DOHH2 (cell line): ENCODE measurements around the gene HOXB8.

Experiments used
- H3F3A ChIP-seq: fragments of 200-600 bp; sonication (generic), shearing (Covaris generic); 2 replicates; pipeline ENCODE4 v1.6.0; 2016; ENCODE audit warnings: antibody characterized with exemption, mild to moderate bottlenecking; ENCODE audit not compliant: control insufficient read depth, insufficient read depth
- H3K27ac ChIP-seq: fragments of 200-600 bp; sonication (generic); 2 replicates; pipeline ENCODE4 v1.5.1; 2014; ENCODE audit warnings: low read depth, mild to moderate bottlenecking, low read length, moderate library complexity
- H3K27me3 ChIP-seq: fragments of 200-600 bp; sonication (generic); 2 replicates; pipeline ENCODE4 v1.6.1; 2014; ENCODE audit warnings: mild to moderate bottlenecking, low read length, mixed read lengths; ENCODE audit not compliant: control insufficient read depth
- H3K36me3 ChIP-seq: fragments of 200-600 bp; sonication (generic); 2 replicates; pipeline ENCODE4 v1.6.1; 2014; ENCODE audit warnings: mild to moderate bottlenecking, low read length, moderate library complexity, mixed read lengths; ENCODE audit not compliant: control insufficient read depth
- H3K4me1 ChIP-seq: fragments of 200-600 bp; sonication (generic); 2 replicates; pipeline ENCODE4 v1.6.1; 2014; ENCODE audit warnings: mild to moderate bottlenecking, low read length, mixed read lengths; ENCODE audit not compliant: control insufficient read depth
- H3K4me2 ChIP-seq: fragments of 200-600 bp; sonication (generic); 2 replicates; pipeline ENCODE4 v1.6.0; 2014; ENCODE audit warnings: mild to moderate bottlenecking, low read length, moderate library complexity
- H3K4me3 ChIP-seq: fragments of 200-600 bp; sonication (generic); 2 replicates; pipeline ENCODE4 v1.5.1; 2014; ENCODE audit warnings: mild to moderate bottlenecking, low read length, mixed read lengths
- H3K79me2 ChIP-seq: fragments of 200-600 bp; sonication (generic); 2 replicates; pipeline ENCODE4 v1.6.1; 2014; ENCODE audit warnings: mild to moderate bottlenecking, low read length, mixed read lengths; ENCODE audit not compliant: control insufficient read depth
- H3K9me2 ChIP-seq: fragments of 200-600 bp; sonication (generic); replicated peaks from 2 replicates; pipeline ENCODE4 v1.6.1; 2014; ENCODE audit warnings: mild to moderate bottlenecking, low read length, mixed read lengths; ENCODE audit not compliant: control insufficient read depth
- H3K9me3 ChIP-seq: fragments of 200-600 bp; sonication (generic); 2 replicates; pipeline ENCODE4 v1.6.1; 2014; ENCODE audit warnings: antibody characterized with exemption, low read length, mixed read lengths; ENCODE audit not compliant: control insufficient read depth, insufficient read depth
- H4K20me1 ChIP-seq: fragments of 200-600 bp; sonication (generic); 2 replicates; pipeline ENCODE4 v1.6.0; 2014; ENCODE audit warnings: low read depth, mild to moderate bottlenecking, antibody characterized with exemption, low read length, moderate library complexity; ENCODE audit not compliant: control insufficient read depth, insufficient read depth
- EZH2phosphoT487 ChIP-seq: fragments of 200-600 bp; sonication (generic); IDR thresholded peaks from 2 replicates; pipeline ENCODE4 v1.6.1; 2017; ENCODE audit warnings: borderline replicate concordance, mild to moderate bottlenecking, antibody characterized with exemption, low read length, moderate library complexity, mixed read lengths
- TF ChIP-seq, protein P1 (sequence below): fragments of 200-600 bp; sonication (generic); IDR thresholded peaks from one replicate; pipeline ENCODE4 v1.5.1; 2014; ENCODE audit warnings: antibody characterized with exemption, mild to moderate bottlenecking, low read depth, low read length; ENCODE audit not compliant: poor library complexity, severe bottlenecking

The HOXB8 gene

DNA sequence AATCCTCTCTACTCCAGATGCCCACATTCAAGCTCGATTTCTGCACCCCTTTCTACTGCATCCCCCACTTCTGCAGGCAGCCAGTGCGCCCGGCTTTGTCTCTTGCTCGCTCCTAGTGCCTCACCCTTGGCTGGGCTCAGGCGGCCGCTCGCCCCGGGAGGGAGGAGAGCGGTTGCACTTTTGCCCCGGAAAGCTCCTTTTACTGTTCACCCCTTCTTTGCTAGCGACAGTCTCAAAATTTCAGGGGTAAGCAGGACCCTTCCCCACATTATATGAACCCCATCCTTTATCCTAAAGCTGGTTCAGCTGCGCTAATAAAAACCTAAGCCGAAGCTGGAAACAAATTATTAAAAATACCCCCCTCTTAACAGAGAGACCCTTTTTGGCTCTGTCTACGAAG is 22.5 kb downstream of the HOXB8 start:
- Histone ChIP-seq H3K4me3 (no peak overlapping the region), H3K27ac (no peak overlapping the region), H3K9me3 (no peaks in the 10 kb centered on the region), H3K36me3 (no peaks in the 10 kb centered on the region), H3F3A (no peaks in the 10 kb centered on the region), H3K27me3 (peaks cover 73% of the 10 kb centered on the region), H4K20me1 (peaks cover 3% of the 10 kb centered on the region; the same call in 1 of the 2 replicates), H3K4me1 (peaks cover 3% of the 10 kb centered on the region; the same call in 1 of the 2 replicates), H3K4me2 (no peak overlapping the region), H3K9me2 (no peaks in the 10 kb centered on the region), H3K79me2 (no peaks in the 10 kb centered on the region)
- no peak for TF ChIP-seq EZH2phosphoT487
- TF ChIP-seq, protein P1, sequence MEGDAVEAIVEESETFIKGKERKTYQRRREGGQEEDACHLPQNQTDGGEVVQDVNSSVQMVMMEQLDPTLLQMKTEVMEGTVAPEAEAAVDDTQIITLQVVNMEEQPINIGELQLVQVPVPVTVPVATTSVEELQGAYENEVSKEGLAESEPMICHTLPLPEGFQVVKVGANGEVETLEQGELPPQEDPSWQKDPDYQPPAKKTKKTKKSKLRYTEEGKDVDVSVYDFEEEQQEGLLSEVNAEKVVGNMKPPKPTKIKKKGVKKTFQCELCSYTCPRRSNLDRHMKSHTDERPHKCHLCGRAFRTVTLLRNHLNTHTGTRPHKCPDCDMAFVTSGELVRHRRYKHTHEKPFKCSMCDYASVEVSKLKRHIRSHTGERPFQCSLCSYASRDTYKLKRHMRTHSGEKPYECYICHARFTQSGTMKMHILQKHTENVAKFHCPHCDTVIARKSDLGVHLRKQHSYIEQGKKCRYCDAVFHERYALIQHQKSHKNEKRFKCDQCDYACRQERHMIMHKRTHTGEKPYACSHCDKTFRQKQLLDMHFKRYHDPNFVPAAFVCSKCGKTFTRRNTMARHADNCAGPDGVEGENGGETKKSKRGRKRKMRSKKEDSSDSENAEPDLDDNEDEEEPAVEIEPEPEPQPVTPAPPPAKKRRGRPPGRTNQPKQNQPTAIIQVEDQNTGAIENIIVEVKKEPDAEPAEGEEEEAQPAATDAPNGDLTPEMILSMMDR, result no peak

DNA sequence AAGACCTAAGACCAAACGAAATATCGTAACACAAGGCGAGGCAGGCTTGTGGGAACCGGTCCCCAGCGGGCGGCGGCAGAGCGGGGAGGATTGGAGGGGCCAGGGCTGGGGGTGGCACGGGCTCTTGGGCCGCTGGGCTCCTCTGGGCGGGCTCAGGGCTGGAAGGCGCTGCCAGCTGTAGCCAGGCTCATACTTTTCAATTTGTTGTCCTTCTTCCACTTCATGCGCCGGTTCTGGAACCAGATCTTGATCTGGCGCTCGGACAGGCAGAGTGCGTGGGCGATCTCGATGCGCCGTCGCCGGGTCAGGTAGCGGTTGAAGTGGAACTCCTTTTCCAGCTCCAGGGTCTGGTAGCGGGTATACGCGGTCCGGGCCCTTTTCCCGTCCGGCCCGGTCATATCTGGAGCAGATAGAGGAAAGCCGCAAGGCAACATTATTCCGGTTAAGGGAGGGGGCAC is 23.0 kb downstream of the HOXB8 start:
- no peaks in the 10 kb centered on the region for H3K4me1 ChIP-seq
- TF ChIP-seq EZH2phosphoT487, result no peak
- TF ChIP-seq, protein P1, result no peak
- H3K9me2 ChIP-seq, result no peaks in the 10 kb centered on the region
- no peaks in the 10 kb centered on the region for H3K9me3 ChIP-seq
- H4K20me1 ChIP-seq, result peaks cover 1% of the 10 kb centered on the region; the same call in 1 of the 2 replicates
- no peaks in the 10 kb centered on the region for H3F3A ChIP-seq
- peaks cover 73% of the 10 kb centered on the region for H3K27me3 ChIP-seq
- no peaks in the 10 kb centered on the region for H3K79me2 ChIP-seq
- no peak overlapping the region for H3K4me2 ChIP-seq
- no peaks in the 10 kb centered on the region for H3K36me3 ChIP-seq
- no peak overlapping the region for H3K4me3 ChIP-seq
- H3K27ac ChIP-seq, result no peak overlapping the region

DNA sequence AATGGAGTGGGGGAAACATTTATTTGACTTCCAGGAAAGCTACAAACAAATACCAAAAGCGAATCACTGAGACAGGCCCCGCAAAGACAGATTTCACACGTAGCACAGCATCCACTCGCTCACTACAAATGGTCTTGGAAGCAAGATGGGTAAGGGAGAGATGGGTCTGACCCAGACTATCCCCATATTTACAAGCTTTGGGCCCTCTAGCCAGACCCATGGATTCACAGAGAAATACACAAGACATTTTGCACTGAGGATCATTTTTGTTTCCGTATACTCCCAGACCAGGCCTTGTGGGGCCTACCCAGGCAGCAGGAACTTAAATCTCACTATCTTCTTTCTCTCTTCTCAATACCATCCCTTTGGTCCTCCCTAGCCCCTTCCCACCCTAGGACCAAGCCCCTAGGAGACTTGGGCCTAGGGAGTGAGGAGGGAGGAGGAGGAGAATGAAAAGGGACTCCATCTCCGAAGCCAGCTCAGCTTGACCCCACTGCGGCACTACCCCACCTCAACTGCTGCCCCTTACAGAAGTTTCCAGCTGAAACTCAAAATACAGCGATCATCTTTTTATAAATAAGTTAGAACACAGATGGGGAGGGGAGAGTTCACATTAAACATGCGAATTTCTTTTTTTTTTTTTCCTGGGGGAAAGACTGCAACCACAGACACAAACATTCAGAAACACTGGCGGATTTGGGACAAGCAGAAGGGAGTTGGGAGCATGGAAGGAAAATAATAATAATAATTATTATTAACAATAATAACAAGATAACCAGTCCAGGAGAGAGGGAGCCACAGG is 23.6 kb downstream of the HOXB8 start:
- no peaks in the 10 kb centered on the region for H3F3A ChIP-seq
- no peaks in the 10 kb centered on the region for H3K36me3 ChIP-seq
- H3K79me2 ChIP-seq, result no peaks in the 10 kb centered on the region
- no peak overlapping the region for H3K27ac ChIP-seq
- H3K9me2 ChIP-seq, result no peaks in the 10 kb centered on the region
- peaks cover 1% of the 10 kb centered on the region for H3K4me1 ChIP-seq
- H3K4me3 ChIP-seq, result no peak overlapping the region
- H3K27me3 ChIP-seq, result peaks cover 73% of the 10 kb centered on the region
- no peak for TF ChIP-seq EZH2phosphoT487
- TF ChIP-seq, protein P1, result no peak
- no peaks in the 10 kb centered on the region for H3K9me3 ChIP-seq
- no peak overlapping the region for H3K4me2 ChIP-seq
- no peaks in the 10 kb centered on the region; the same call in 1 of the 2 replicates for H4K20me1 ChIP-seq
